Trophoblast cell (in vitro differentiated cells and primary cell): Measurements from ENCODE around the gene TCP11L1.

Source experiments
- DNase-seq, 2 donors: peaks; one replicate each; pipeline ENCODE4 v3.0.0-alpha.2; 2016
- H2AFZ ChIP-seq: 2 replicates; pipeline ENCODE4 v1.6.1; 2013; ENCODE audit warnings: low read length, moderate library complexity, mild to moderate bottlenecking; ENCODE audit not compliant: insufficient read depth, poor library complexity
- H2AK5ac ChIP-seq: 2 replicates; pipeline ENCODE4 v1.6.1; 2013; ENCODE audit warnings: mild to moderate bottlenecking, low read length
- H2BK120ac ChIP-seq: 2 replicates; pipeline ENCODE4 v1.6.1; 2013; ENCODE audit warnings: low read length, mild to moderate bottlenecking, moderate library complexity; ENCODE audit not compliant: insufficient read depth, poor library complexity
- H2BK12ac ChIP-seq: 2 replicates; pipeline ENCODE4 v1.6.1; 2013; ENCODE audit warnings: mild to moderate bottlenecking, low read length, moderate library complexity
- H2BK5ac ChIP-seq: 2 replicates; pipeline ENCODE4 v1.6.1; 2013; ENCODE audit warnings: low read length, low read depth, moderate library complexity, mild to moderate bottlenecking; ENCODE audit not compliant: poor library complexity
- H3K14ac ChIP-seq: 2 replicates; pipeline ENCODE4 v1.6.1; 2013; ENCODE audit warnings: mild to moderate bottlenecking, low read length
- H3K18ac ChIP-seq: 2 replicates; pipeline ENCODE4 v1.6.1; 2013; ENCODE audit warnings: mild to moderate bottlenecking, low read length
- H3K23ac ChIP-seq: 2 replicates; pipeline ENCODE4 v1.6.1; 2013; ENCODE audit warnings: low read length
- H3K27ac ChIP-seq: 2 replicates; pipeline ENCODE4 v1.5.1; 2013; ENCODE audit warnings: low read depth, mild to moderate bottlenecking, inconsistent platforms, low read length, moderate library complexity
- H3K27me3 ChIP-seq: 2 replicates; pipeline ENCODE4 v1.6.1; 2013; ENCODE audit warnings: inconsistent platforms, mild to moderate bottlenecking, low read length, moderate library complexity; ENCODE audit not compliant: insufficient read depth
- H3K36me3 ChIP-seq, 2 experiments: 1 replicate in 1 of 2; 2 replicates in 1 of 2; pipeline ENCODE4 v1.6.1; 2013; ENCODE audit warnings: low read length in 2 of 2, mild to moderate bottlenecking in 2 of 2, moderate library complexity in 1 of 2; ENCODE audit not compliant: insufficient read depth in 2 of 2, control insufficient read depth in 1 of 2
- H3K4ac ChIP-seq: 2 replicates; pipeline ENCODE4 v1.6.1; 2013; ENCODE audit warnings: low read depth, mild to moderate bottlenecking, low read length, moderate library complexity
- H3K4me1 ChIP-seq, 2 experiments: 1 replicate in 1 of 2; 2 replicates in 1 of 2; pipeline ENCODE4 v1.6.1; 2013; ENCODE audit warnings: low read length in 2 of 2, mild to moderate bottlenecking in 2 of 2, moderate library complexity in 1 of 2; ENCODE audit not compliant: insufficient read depth in 2 of 2, control insufficient read depth in 1 of 2
- H3K4me2 ChIP-seq: 2 replicates; pipeline ENCODE4 v1.6.1; 2013; ENCODE audit warnings: inconsistent platforms, mild to moderate bottlenecking, low read length, moderate library complexity
- H3K4me3 ChIP-seq: 2 replicates; pipeline ENCODE4 v1.5.1; 2013; ENCODE audit warnings: mild to moderate bottlenecking, low read depth, low read length, inconsistent platforms
- H3K79me1 ChIP-seq: one replicate; pipeline ENCODE4 v1.6.1; 2013; ENCODE audit warnings: low read length
- H3K79me2 ChIP-seq: 2 replicates; pipeline ENCODE4 v1.6.1; 2013; ENCODE audit warnings: low read length, mild to moderate bottlenecking; ENCODE audit not compliant: control insufficient read depth, insufficient read depth, poor library complexity
- H3K9ac ChIP-seq: 2 replicates; pipeline ENCODE4 v1.6.1; 2013; ENCODE audit warnings: mild to moderate bottlenecking, low read length
- H3K9me3 ChIP-seq: 2 replicates; pipeline ENCODE4 v1.6.1; 2013; ENCODE audit warnings: low read depth, mild to moderate bottlenecking, control low read depth, inconsistent platforms, low read length; ENCODE audit not compliant: insufficient read depth
- H4K12ac ChIP-seq: 2 replicates; pipeline ENCODE4 v1.6.1; 2013; ENCODE audit warnings: low read depth, mild to moderate bottlenecking, low read length, moderate library complexity
- H4K8ac ChIP-seq: 2 replicates; pipeline ENCODE4 v1.6.1; 2013; ENCODE audit warnings: low read depth, mild to moderate bottlenecking, low read length, moderate library complexity
- H4K91ac ChIP-seq: one replicate; pipeline ENCODE4 v1.6.1; 2013; ENCODE audit warnings: low read depth, mild to moderate bottlenecking, low read length, moderate library complexity
- WGBS: extraction: QIAGEN DNeasy Blood & Tissue Kit; methylation state at CpG from one replicate; pipeline ENCODE4 v1.1.7; 2013; ENCODE audit warnings: missing lambda C conversion rate; ENCODE audit not compliant: insufficient read length, insufficient coverage; ENCODE audit errors: extremely low coverage; 5-methylcytosine and 5-hydroxymethylcytosine counted together

Gene TCP11L1

GRCh38 chr11:33055375-33055774 is 16.0 kb downstream of the TCP11L1 start:
- H4K91ac ChIP-seq, result no peak overlapping the region
- no peak overlapping the region for H2BK12ac ChIP-seq
- no peaks in the 10 kb centered on the region for H3K9me3 ChIP-seq
- H3K27ac ChIP-seq, result no peak overlapping the region
- no peaks in the 10 kb centered on the region for H3K27me3 ChIP-seq
- H4K12ac ChIP-seq, result no peak overlapping the region
- H2AFZ ChIP-seq, result no peak overlapping the region
- DNase-seq, result no peak
- H3K23ac ChIP-seq, result no peak overlapping the region
- no peak overlapping the region for H3K4me2 ChIP-seq
- no peak overlapping the region for H2AK5ac ChIP-seq
- no peaks in the 10 kb centered on the region for H3K79me2 ChIP-seq
- H3K18ac ChIP-seq, result no peak overlapping the region
- H2BK5ac ChIP-seq, result no peak overlapping the region
- no peaks in the 10 kb centered on the region for H3K79me1 ChIP-seq
- H3K9ac ChIP-seq, result no peak overlapping the region
- H3K36me3 ChIP-seq, result peaks cover 4 to 8% of the 10 kb centered on the region in 2 experiments
- no peak overlapping the region for H4K8ac ChIP-seq
- peaks cover 0 to 5% of the 10 kb centered on the region in 2 experiments for H3K4me1 ChIP-seq
- no peak overlapping the region for H2BK120ac ChIP-seq
- H3K4ac ChIP-seq, result no peak overlapping the region
- H3K4me3 ChIP-seq, result no peak overlapping the region
- no peak overlapping the region for H3K14ac ChIP-seq

- no peak overlapping the region for H4K12ac ChIP-seq
- H3K36me3 ChIP-seq, result peaks cover 5 to 9% of the 10 kb centered on the region in 2 experiments
- no peaks in the 10 kb centered on the region for H3K27me3 ChIP-seq
- H3K27ac ChIP-seq, result no peak overlapping the region
- H3K79me1 ChIP-seq, result peaks cover 7% of the 10 kb centered on the region
- DNase-seq, result no peak
- no peak overlapping the region for H2BK120ac ChIP-seq
- H2AFZ ChIP-seq, result no peak overlapping the region
- no peak overlapping the region for H2BK12ac ChIP-seq
- H3K4me3 ChIP-seq, result no peak overlapping the region
- no peak overlapping the region for H4K91ac ChIP-seq
- no peak overlapping the region for H3K23ac ChIP-seq
- H3K4ac ChIP-seq, result no peak overlapping the region
- H3K4me1 ChIP-seq, result peaks cover 3 to 16% of the 10 kb centered on the region in 2 experiments
- no peak overlapping the region for H3K18ac ChIP-seq
- no peak overlapping the region for H2BK5ac ChIP-seq
- no peaks in the 10 kb centered on the region for H3K79me2 ChIP-seq
- no peak overlapping the region for H3K14ac ChIP-seq
- H4K8ac ChIP-seq, result no peak overlapping the region
- no CpG with 5 or more reads among the region's 1 CpG for WGBS
- H3K9me3 ChIP-seq, result no peaks in the 10 kb centered on the region
- no peak overlapping the region for H2AK5ac ChIP-seq
- H3K4me2 ChIP-seq, result no peak overlapping the region
- no peak overlapping the region for H3K9ac ChIP-seq
Measured at GRCh38 chr11:33057284-33057683, 17.9 kb downstream of the TCP11L1 start.

GRCh38 chr11:33059331-33060007 is 20.1 kb downstream of the TCP11L1 start:
- Histone ChIP-seq H2AFZ (no peak overlapping the region), H3K9ac (no peak overlapping the region), H3K14ac (no peak overlapping the region), H3K4me3 (no peak overlapping the region), H3K27ac (no peak overlapping the region), H3K79me1 (peaks cover 10% of the 10 kb centered on the region), H2BK12ac (no peak overlapping the region), H3K9me3 (no peaks in the 10 kb centered on the region), H4K91ac (no peak overlapping the region), H3K79me2 (no peaks in the 10 kb centered on the region), H3K23ac (no peak overlapping the region), H2BK120ac (no peak overlapping the region), H3K4ac (no peak overlapping the region), H3K18ac (no peak overlapping the region), H3K27me3 (no peaks in the 10 kb centered on the region), H2BK5ac (no peak overlapping the region), H4K8ac (no peak overlapping the region), H4K12ac (no peak overlapping the region), H3K36me3 (peaks cover 5 to 8% of the 10 kb centered on the region in 2 experiments), H2AK5ac (no peak overlapping the region), H3K4me2 (no peak overlapping the region), H3K4me1 (peaks cover 8 to 18% of the 10 kb centered on the region in 2 experiments)
- WGBS, result no CpG with 5 or more reads among the region's 5 CpGs
- peak; percentile 27 to 39 for DNase-seq

GRCh38 chr11:33060271-33060670 is 20.9 kb downstream of the TCP11L1 start:
- Histone ChIP-seq H2BK12ac (peak overlapping the region; percentile 45), H4K91ac (peak overlapping the region; percentile 15), H2BK5ac (no peak overlapping the region), H3K9ac (no peak overlapping the region), H3K4ac (no peak overlapping the region), H2AK5ac (no peak overlapping the region), H4K8ac (no peak overlapping the region), H3K4me1 (peaks cover 8 to 20% of the 10 kb centered on the region in 2 experiments), H2AFZ (no peak overlapping the region), H3K79me1 (peaks cover 10% of the 10 kb centered on the region), H3K9me3 (no peaks in the 10 kb centered on the region), H3K4me2 (no peak overlapping the region), H3K27ac (no peak overlapping the region), H4K12ac (no peak overlapping the region), H3K36me3 (peaks cover 5 to 8% of the 10 kb centered on the region in 2 experiments), H3K23ac (no peak overlapping the region), H3K4me3 (no peak overlapping the region), H2BK120ac (no peak overlapping the region), H3K27me3 (no peaks in the 10 kb centered on the region), H3K79me2 (no peaks in the 10 kb centered on the region), H3K14ac (peak overlapping the region; percentile 4), H3K18ac (no peak overlapping the region)
- no peak for DNase-seq
- no CpG with 5 or more reads among the region's 3 CpGs for WGBS
